ENCODE data around the gene MEIOB. TPM values are rescaled to one million over a fixed set of nuclear protein-coding genes. Genes with fewer than 3 reads are reported as not detected.
A peak's percentile ranks its signal among the peaks of the same experiment; 100 is the strongest.

MEIOB gene
- total RNA-seq, 1 experiment from 2014 or later: 1.3 TPM

DNA sequence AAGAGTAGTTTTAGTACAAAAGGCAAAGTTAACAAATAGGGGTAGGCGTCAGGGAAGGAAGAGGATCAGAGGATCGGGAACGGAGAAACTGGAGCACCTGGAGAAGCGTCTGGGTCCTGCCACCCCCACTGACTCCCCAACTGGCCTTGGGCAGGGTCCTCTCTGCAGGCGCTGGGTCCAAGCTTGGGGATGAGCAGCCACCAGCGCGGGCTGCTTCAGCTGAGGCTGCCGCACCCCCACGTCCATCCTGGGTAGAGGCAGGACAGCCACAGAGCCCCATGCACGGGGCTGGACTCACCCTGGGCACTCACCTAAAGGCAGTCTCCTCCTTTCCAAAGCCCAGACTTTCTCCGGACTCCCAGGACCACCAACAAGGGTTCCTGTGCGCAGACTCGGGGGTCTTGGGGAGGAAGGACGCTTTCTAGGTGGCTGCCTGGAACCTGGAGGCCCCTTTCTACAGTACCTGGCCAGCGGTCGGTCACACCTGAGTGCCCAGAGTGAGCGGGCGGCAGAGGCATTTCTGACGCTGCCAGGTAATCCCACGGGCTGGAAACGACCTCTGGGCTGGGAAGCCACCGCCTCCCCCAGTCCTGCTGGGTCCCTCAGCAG, 45.2 kb upstream of the MEIOB start:
- Histone ChIP-seq H2AFZ (ENCODE audit: low read length) (no peak overlapping the region), H4K8ac (replicated peaks; ENCODE audit: insufficient read length, low read depth, low read length) (no peak overlapping the region), H3K27ac (ENCODE audit: insufficient read length, low read depth, low read length) (no peak overlapping the region), H2BK120ac (ENCODE audit: low read depth, low read length, poor library complexity, severe bottlenecking) (no peak overlapping the region), H3K9me3 (ENCODE audit: control insufficient read depth, low read depth, low read length) (no peaks in the 10 kb centered on the region), H3K4me1 (ENCODE audit: insufficient read depth, low read length) (no peaks in the 10 kb centered on the region; the same call in 1 of the 2 replicates), H4K20me1 (ENCODE audit: control insufficient read depth, insufficient read depth, insufficient read length) (no peaks in the 10 kb centered on the region), H3T11ph (ENCODE audit: low read length) (no peak overlapping the region), H3K14ac (ENCODE audit: insufficient read depth, low read length) (no peak overlapping the region; the same call in 1 of the 2 replicates), H2BK5ac (ENCODE audit: insufficient read length, low read length) (no peak overlapping the region), H3K18ac (ENCODE audit: insufficient read length, low read depth, low read length) (no peak overlapping the region), H3K79me2 (ENCODE audit: insufficient read depth, low read length) (no peaks in the 10 kb centered on the region), H4K91ac (ENCODE audit: insufficient read length, low read depth, low read length) (no peak overlapping the region), H3K4ac (ENCODE audit: low read depth, low read length) (no peak overlapping the region), H3K56ac (ENCODE audit: insufficient read length, low read depth, low read length) (no peak overlapping the region), H3K27me3 (ENCODE audit: insufficient read depth, low read length) (peaks cover 43% of the 10 kb centered on the region), H2AK5ac (ENCODE audit: insufficient read length, low read length) (no peak overlapping the region), H2BK20ac (ENCODE audit: low read depth, low read length, poor library complexity, severe bottlenecking) (no peak overlapping the region), H2BK15ac (ENCODE audit: low read depth, low read length) (no peak overlapping the region), H3K23me2 (ENCODE audit: insufficient read length, low read depth, low read length, poor library complexity, severe bottlenecking) (peaks cover 4% of the 10 kb centered on the region), H3K4me2 (ENCODE audit: insufficient read depth, insufficient read length, low read length) (peak overlapping the region; percentile 40), H2BK12ac (ENCODE audit: insufficient read length, low read depth, low read length) (no peak overlapping the region), H3K23ac (ENCODE audit: insufficient read length, low read depth, low read length) (no peak overlapping the region), H3K9ac (ENCODE audit: extremely low read depth, insufficient read length, low read length) (no peak overlapping the region), H4K5ac (ENCODE audit: insufficient read length, low read depth, low read length) (no peak overlapping the region), H3K79me1 (ENCODE audit: insufficient read depth, low read depth, low read length, poor library complexity, severe bottlenecking) (no peaks in the 10 kb centered on the region)
- Mint-ChIP-seq H3K4me3 (peak overlapping the region; percentile 40 to 65; a peak in 4 of 5 replicates), H3K36me3 (ENCODE audit: insufficient read depth in 1 of 3, low read depth in 3 of 3) (no peaks in the 10 kb centered on the region), H3K27me3 (ENCODE audit: low read depth) (peaks cover 81% of the 10 kb centered on the region), H3K27ac (no peak overlapping the region), H3K4me1 (peaks cover 14 to 55% of the 10 kb centered on the region in 2 experiments), H3K9me3 (no peaks in the 10 kb centered on the region)
- no peak for DNase-seq
- WGBS (ENCODE audit: extremely low coverage, insufficient read length, low lambda C conversion rate): no CpG with 5 or more reads among the region's 22 CpGs
- TF ChIP-seq CTCF (conservative IDR thresholded peaks at IDR 0.05): no peak

Data from H9 (cell line).